ENCODE data around the gene HTT. TPM values are rescaled to one million over a fixed set of nuclear protein-coding genes. Genes with fewer than 3 reads are reported as not detected.

The HTT gene
- total RNA-seq, 4 donors from 2014 or later, result 37.5 to 119 (median 48.7) TPM

- Histone ChIP-seq H3K36me3 (no peaks in the 10 kb centered on the region), H3K27me3 (peaks cover 0 to 4% (median 0%) of the 10 kb centered on the region in 4 donors), H3K4me1 (no peaks in the 10 kb centered on the region), H3K27ac (no peak overlapping the region), H3K4me3 (no peak overlapping the region), H3K9me3 (no peaks in the 10 kb centered on the region)
- no peak for DNase-seq
- TF ChIP-seq CTCF (IDR thresholded peaks at IDR 0.05), result no peak
- TF ChIP-seq POLR2A (IDR thresholded peaks at IDR 0.05), result no peak
- intact Hi-C loops (cut with DNase I), result no loop called here
- WGBS, 2 donors, result 70 to 81% methylated on average over 12 to 13 of the region's 14 CpGs
Measured at GRCh38 chr4:3271131-3271530, 196.7 kb downstream of the HTT start.

GRCh38 chr4:3276986-3277385 lies 202.5 kb downstream of the HTT start:
- Histone ChIP-seq H3K27me3 (no peaks in the 10 kb centered on the region), H3K4me1 (no peaks in the 10 kb centered on the region), H3K4me3 (no peak overlapping the region), H3K36me3 (no peaks in the 10 kb centered on the region), H3K9me3 (no peaks in the 10 kb centered on the region), H3K27ac (no peak overlapping the region)
- intact Hi-C loops (cut with DNase I), result no loop called here
- no peak for DNase-seq
- TF ChIP-seq CTCF (IDR thresholded peaks at IDR 0.05), result no peak
- TF ChIP-seq POLR2A (IDR thresholded peaks at IDR 0.05), result no peak
- WGBS, 2 donors, result 66 to 81% methylated on average over 9 of the region's 9 CpGs

GRCh38 chr4:3280466-3280865 lies 206.0 kb downstream of the HTT start:
- intact Hi-C loops (cut with DNase I), result no loop called here

GRCh38 chr4:3283483-3283882 lies 209.0 kb downstream of the HTT start:
- TF ChIP-seq CTCF (IDR thresholded peaks at IDR 0.05) (no peak), POLR2A (IDR thresholded peaks at IDR 0.05) (no peak)
- Histone ChIP-seq H3K27ac (no peak overlapping the region), H3K36me3 (no peaks in the 10 kb centered on the region), H3K9me3 (no peaks in the 10 kb centered on the region), H3K27me3 (peaks cover 0 to 44% (median 0%) of the 10 kb centered on the region in 4 donors), H3K4me3 (no peak overlapping the region), H3K4me1 (peaks cover 0 to 37% (median 20%) of the 10 kb centered on the region in 3 donors)
- DNase-seq, result no peak
- intact Hi-C loops (cut with DNase I), result no loop called here
- WGBS, 2 donors, result 71 to 92% methylated on average over 3 to 6 of the region's 6 CpGs

More at GRCh38 chr4:3280466-3280865, 206.0 kb downstream of the HTT start:
- TF ChIP-seq CTCF (IDR thresholded peaks at IDR 0.05), result no peak
- no peak for TF ChIP-seq POLR2A (IDR thresholded peaks at IDR 0.05)
- no peak overlapping the region for H3K4me3 ChIP-seq
- H3K27ac ChIP-seq, result no peak overlapping the region
- H3K27me3 ChIP-seq, result peaks cover 0 to 14% (median 0%) of the 10 kb centered on the region in 4 donors
- no peak for DNase-seq
- H3K9me3 ChIP-seq, result no peaks in the 10 kb centered on the region
- H3K4me1 ChIP-seq, result peaks cover 0 to 7% (median 0%) of the 10 kb centered on the region in 3 donors
- H3K36me3 ChIP-seq, result no peaks in the 10 kb centered on the region
- 76 to 95% methylated on average over 3 of the region's 3 CpGs for WGBS, 2 donors

- no peak for TF ChIP-seq POLR2A (IDR thresholded peaks at IDR 0.05)
- no peak for TF ChIP-seq CTCF (IDR thresholded peaks at IDR 0.05)
- Histone ChIP-seq H3K4me1 (peaks cover 0 to 41% (median 20%) of the 10 kb centered on the region in 3 donors), H3K27me3 (peaks cover 0 to 47% (median 0%) of the 10 kb centered on the region in 4 donors), H3K36me3 (no peaks in the 10 kb centered on the region), H3K9me3 (no peaks in the 10 kb centered on the region), H3K27ac (no peak overlapping the region), H3K4me3 (no peak overlapping the region)
- intact Hi-C loops (cut with DNase I), result no loop called here
- no peak for DNase-seq
- 29 to 72% methylated on average over 5 of the region's 13 CpGs for WGBS, 2 donors
Measured at GRCh38 chr4:3283916-3284315, 209.4 kb downstream of the HTT start.

All from esophagus squamous epithelium (tissue), 5 donors.